WTC11 (cell line): ENCODE data around the gene INPP4B. TPM values are rescaled to one million over a fixed set of nuclear protein-coding genes. Genes with fewer than 3 reads are reported as not detected.

ENCODE experiments used
- ATAC-seq: fragments of 200-7000 bp; cut with Tn5 transposase; 2 replicates; pipeline ENCODE4 v1.10.0; 2021; ENCODE audit warnings: mild to moderate bottlenecking, moderate library complexity
- CTCF ChIA-PET: fragments of 300-600 bp; sonication (Branson Sonifier 250); formaldehyde crosslinking; loops from one replicate; lab custom pipeline; 2021; ENCODE audit warnings: antibody characterized with exemption; lab: Charles Lee
- POLR2A ChIA-PET: fragments of 350-600 bp; sonication (Branson Sonifier 250); formaldehyde crosslinking; loops from one replicate; lab custom pipeline; 2021; ENCODE audit warnings: antibody characterized with exemption; lab: Charles Lee
- DNase-seq: peaks from one replicate; pipeline ENCODE4 v3.0.0; 2021; ENCODE audit warnings: low spot score
- H3K27ac Mint-ChIP-seq: 2 replicates; pipeline ENCODE4 v1.8.0; 2021; ENCODE audit warnings: mixed read lengths
- H3K27me3 Mint-ChIP-seq: 2 replicates; pipeline ENCODE4 v1.8.0; 2021; ENCODE audit warnings: low read depth, mild to moderate bottlenecking, moderate library complexity, mixed read lengths
- H3K36me3 Mint-ChIP-seq: 2 replicates; pipeline ENCODE4 v1.8.0; 2021; ENCODE audit warnings: mixed read lengths
- H3K4me1 Mint-ChIP-seq: 2 replicates; pipeline ENCODE4 v1.8.0; 2022; ENCODE audit warnings: mixed read lengths
- H3K4me3 Mint-ChIP-seq: 2 replicates; pipeline ENCODE4 v1.8.0; 2021; ENCODE audit warnings: mild to moderate bottlenecking, moderate library complexity, mixed read lengths
- H3K9me3 Mint-ChIP-seq: 2 replicates; pipeline ENCODE4 v1.8.0; 2021; ENCODE audit warnings: mixed read lengths
- CREB1 ChIP-seq: sonication (generic); formaldehyde crosslinking; IDR thresholded peaks from 2 replicates; pipeline ENCODE4 v1.8.0; 2023; ENCODE audit warnings: mild to moderate bottlenecking, missing genetic modification reagents
- CTCF ChIP-seq: fragments of 200-600 bp; IDR thresholded peaks from 2 replicates; pipeline ENCODE4 v1.8.0; 2022; ENCODE audit warnings: antibody characterized with exemption
- E2F5 ChIP-seq: sonication (generic); formaldehyde crosslinking; IDR thresholded peaks from 2 replicates; pipeline ENCODE4 v1.8.1; 2022; ENCODE audit warnings: mild to moderate bottlenecking, moderate library complexity, missing genetic modification reagents
- FOXK1 ChIP-seq: sonication (generic); formaldehyde crosslinking; IDR thresholded peaks from 2 replicates; pipeline ENCODE4 v1.8.0; 2022; ENCODE audit warnings: mild to moderate bottlenecking, moderate library complexity, missing genetic modification reagents
- FOXP1 ChIP-seq: sonication (generic); formaldehyde crosslinking; IDR thresholded peaks from 2 replicates; pipeline ENCODE4 v1.8.0; 2022; ENCODE audit warnings: missing genetic modification reagents, mild to moderate bottlenecking, moderate library complexity, borderline replicate concordance
- GRHL2 ChIP-seq: fragments of 250-450 bp; sonication (Bioruptor Pico); IDR thresholded peaks from 2 replicates; pipeline ENCODE4 v1.8.0; 2022; ENCODE audit warnings: mild to moderate bottlenecking, moderate library complexity; ENCODE audit not compliant: insufficient replicate concordance, severe bottlenecking
- HMGA2 ChIP-seq: fragments of 250-450 bp; sonication (Bioruptor Pico); IDR thresholded peaks from 2 replicates; pipeline ENCODE4 v1.4.0; 2021; ENCODE audit warnings: mild to moderate bottlenecking, moderate library complexity
- KAT7 ChIP-seq: sonication (generic); formaldehyde crosslinking; IDR thresholded peaks from 2 replicates; pipeline ENCODE4 v1.8.1; 2023; ENCODE audit warnings: missing genetic modification reagents, mild to moderate bottlenecking, borderline replicate concordance
- NR1H2 ChIP-seq: sonication (generic); formaldehyde crosslinking; IDR thresholded peaks from 2 replicates; pipeline ENCODE4 v1.9.0; 2021; ENCODE audit warnings: mild to moderate bottlenecking, moderate library complexity, missing genetic modification reagents
- PRDM15 ChIP-seq: sonication (generic); formaldehyde crosslinking; IDR thresholded peaks from 2 replicates; pipeline ENCODE4 v1.8.0; 2022; ENCODE audit warnings: missing genetic modification reagents
- PREB ChIP-seq: sonication (generic); formaldehyde crosslinking; IDR thresholded peaks from 2 replicates; pipeline ENCODE4 v1.8.1; 2022; ENCODE audit warnings: mild to moderate bottlenecking, missing genetic modification reagents, moderate library complexity, borderline replicate concordance
- RORB ChIP-seq: fragments of 250-450 bp; sonication (Bioruptor Pico); IDR thresholded peaks from 2 replicates; pipeline ENCODE4 v1.9.0; 2021; ENCODE audit warnings: mild to moderate bottlenecking
- SMAD3 ChIP-seq: sonication (generic); formaldehyde crosslinking; IDR thresholded peaks from 2 replicates; pipeline ENCODE4 v1.8.0; 2022; ENCODE audit warnings: missing genetic modification reagents, mild to moderate bottlenecking, borderline replicate concordance
- SMAD4 ChIP-seq: sonication (generic); formaldehyde crosslinking; IDR thresholded peaks from 2 replicates; pipeline ENCODE4 v1.8.0; 2022; ENCODE audit warnings: mild to moderate bottlenecking, missing genetic modification reagents
- TEAD1 ChIP-seq: sonication (generic); formaldehyde crosslinking; IDR thresholded peaks from 2 replicates; pipeline ENCODE4 v1.8.0; 2022; ENCODE audit warnings: mild to moderate bottlenecking, missing genetic modification reagents
- ZNF138 ChIP-seq: sonication (generic); formaldehyde crosslinking; conservative IDR thresholded peaks from 2 replicates; pipeline ENCODE4 v1.8.1; 2022; ENCODE audit warnings: mild to moderate bottlenecking, moderate library complexity, missing genetic modification reagents
- ZNF219 ChIP-seq: sonication (generic); formaldehyde crosslinking; IDR thresholded peaks from 2 replicates; pipeline ENCODE4 v1.8.0; 2023; ENCODE audit warnings: missing genetic modification reagents, mild to moderate bottlenecking, borderline replicate concordance
- ZNF232 ChIP-seq: sonication (generic); formaldehyde crosslinking; IDR thresholded peaks from 2 replicates; pipeline ENCODE4 v1.8.0; 2022; ENCODE audit warnings: mild to moderate bottlenecking, missing genetic modification reagents
- ZNF263 ChIP-seq: sonication (generic); formaldehyde crosslinking; IDR thresholded peaks from 2 replicates; pipeline ENCODE4 v1.8.1; 2022; ENCODE audit warnings: low read depth, mild to moderate bottlenecking, moderate library complexity, missing genetic modification reagents
- ZNF317 ChIP-seq: sonication (generic); formaldehyde crosslinking; IDR thresholded peaks from 2 replicates; pipeline ENCODE4 v1.8.1; 2023; ENCODE audit warnings: low read depth, mild to moderate bottlenecking, moderate library complexity, missing genetic modification reagents, borderline replicate concordance
- ZNF416 ChIP-seq: fragments of 250-450 bp; sonication (Bioruptor Pico); IDR thresholded peaks from 2 replicates; pipeline ENCODE4 v1.9.0; 2021; ENCODE audit warnings: mild to moderate bottlenecking, inconsistent platforms
- total RNA-seq: library from RNA; stranded (reverse); gene quantifications from 3 replicates; pipeline ENCODE4 v1.2.3, GENCODE V29; 2021
- TF ChIP-seq, protein P1 (sequence below): sonication (generic); formaldehyde crosslinking; IDR thresholded peaks from 2 replicates; pipeline ENCODE4 v1.8.1; 2023; ENCODE audit warnings: mild to moderate bottlenecking, missing genetic modification reagents, borderline replicate concordance
- TF ChIP-seq, protein P2 (sequence below): sonication (generic); formaldehyde crosslinking; IDR thresholded peaks from 2 replicates; pipeline ENCODE4 v1.8.0; 2022; ENCODE audit warnings: mild to moderate bottlenecking, missing genetic modification reagents

INPP4B gene
- total RNA-seq, 1 experiment from 2014 or later: 0.92 TPM

DNA sequence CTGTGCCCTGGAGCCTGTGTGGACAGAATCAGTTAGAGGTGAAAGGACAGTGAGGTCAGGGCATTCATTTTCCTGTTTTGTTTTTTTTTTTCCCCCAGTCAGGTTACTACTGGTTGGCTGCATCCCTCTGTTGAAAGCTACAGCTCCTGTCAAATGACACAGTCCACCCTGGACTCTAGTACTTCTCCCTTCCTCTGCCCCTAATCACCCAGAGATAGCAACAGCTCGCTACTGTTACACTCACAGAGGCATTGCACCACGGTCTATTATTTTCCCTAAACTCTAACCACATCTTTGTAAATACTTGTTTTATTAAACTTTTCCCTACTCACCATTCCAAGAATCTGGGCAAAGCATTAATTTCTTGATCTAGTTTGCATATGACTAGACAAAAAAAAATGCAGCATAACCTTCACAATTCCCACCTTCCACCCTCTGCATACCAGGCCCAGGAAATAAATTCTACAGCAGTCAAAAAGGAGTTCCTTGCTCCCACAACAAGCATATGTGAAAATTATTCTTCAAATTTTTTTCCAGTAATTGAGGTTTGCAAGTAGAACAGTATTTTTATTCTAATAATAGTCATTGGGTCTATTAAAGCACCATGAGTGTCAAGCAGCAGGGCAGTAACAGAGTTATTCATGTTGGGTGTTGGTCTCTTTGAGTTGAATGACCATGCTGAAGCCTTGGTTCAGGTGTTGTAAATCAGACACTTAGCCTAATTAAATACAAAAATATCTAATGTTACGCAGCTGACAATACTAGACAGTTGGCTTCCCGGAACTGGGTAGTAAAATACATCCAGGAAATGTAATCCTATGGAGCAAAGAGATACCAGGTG is 329.2 kb downstream of the INPP4B start:
- Mint-ChIP-seq H3K27ac (no peak overlapping the region), H3K36me3 (no peaks in the 10 kb centered on the region), H3K4me1 (no peaks in the 10 kb centered on the region), H3K4me3 (no peak overlapping the region), H3K27me3 (no peaks in the 10 kb centered on the region), H3K9me3 (no peaks in the 10 kb centered on the region)
- no peak for TF ChIP-seq ZNF416 (CRISPR knock-in tag)
- TF ChIP-seq ZNF263: no peak
- no peak for TF ChIP-seq ZNF317 (CRISPR knock-in tag)
- no peak for TF ChIP-seq ZNF232 (CRISPR knock-in tag)
- TF ChIP-seq RORB (CRISPR knock-in tag): no peak
- no peak for TF ChIP-seq CREB1 (CRISPR knock-in tag)
- TF ChIP-seq TEAD1 (CRISPR knock-in tag): no peak
- no peak for TF ChIP-seq HMGA2 (CRISPR knock-in tag)
- ATAC-seq: no peak
- ChIA-PET POLR2A (no interaction called here), CTCF (no interaction called here)
- DNase-seq: no peak

- Mint-ChIP-seq H3K4me3 (no peak overlapping the region), H3K36me3 (no peaks in the 10 kb centered on the region), H3K27ac (no peak overlapping the region), H3K4me1 (no peaks in the 10 kb centered on the region), H3K27me3 (no peaks in the 10 kb centered on the region), H3K9me3 (no peaks in the 10 kb centered on the region)
- CTCF ChIA-PET: no interaction called here
- DNase-seq (no peak), ATAC-seq (no peak)
- POLR2A ChIA-PET: no interaction called here
- TF ChIP-seq KAT7 (CRISPR knock-in tag) (no peak), SMAD4 (CRISPR knock-in tag) (no peak), FOXP1 (CRISPR knock-in tag) (no peak), PREB (CRISPR knock-in tag) (no peak), PRDM15 (CRISPR knock-in tag) (no peak), CREB1 (CRISPR knock-in tag) (no peak), SMAD3 (CRISPR knock-in tag) (no peak), ZNF416 (CRISPR knock-in tag) (no peak), ZNF138 (CRISPR knock-in tag) (no peak), E2F5 (CRISPR knock-in tag) (no peak), CTCF (no peak), NR1H2 (CRISPR knock-in tag) (no peak), FOXK1 (CRISPR knock-in tag) (no peak), GRHL2 (no peak), ZNF219 (no peak)
- TF ChIP-seq, protein P1, sequence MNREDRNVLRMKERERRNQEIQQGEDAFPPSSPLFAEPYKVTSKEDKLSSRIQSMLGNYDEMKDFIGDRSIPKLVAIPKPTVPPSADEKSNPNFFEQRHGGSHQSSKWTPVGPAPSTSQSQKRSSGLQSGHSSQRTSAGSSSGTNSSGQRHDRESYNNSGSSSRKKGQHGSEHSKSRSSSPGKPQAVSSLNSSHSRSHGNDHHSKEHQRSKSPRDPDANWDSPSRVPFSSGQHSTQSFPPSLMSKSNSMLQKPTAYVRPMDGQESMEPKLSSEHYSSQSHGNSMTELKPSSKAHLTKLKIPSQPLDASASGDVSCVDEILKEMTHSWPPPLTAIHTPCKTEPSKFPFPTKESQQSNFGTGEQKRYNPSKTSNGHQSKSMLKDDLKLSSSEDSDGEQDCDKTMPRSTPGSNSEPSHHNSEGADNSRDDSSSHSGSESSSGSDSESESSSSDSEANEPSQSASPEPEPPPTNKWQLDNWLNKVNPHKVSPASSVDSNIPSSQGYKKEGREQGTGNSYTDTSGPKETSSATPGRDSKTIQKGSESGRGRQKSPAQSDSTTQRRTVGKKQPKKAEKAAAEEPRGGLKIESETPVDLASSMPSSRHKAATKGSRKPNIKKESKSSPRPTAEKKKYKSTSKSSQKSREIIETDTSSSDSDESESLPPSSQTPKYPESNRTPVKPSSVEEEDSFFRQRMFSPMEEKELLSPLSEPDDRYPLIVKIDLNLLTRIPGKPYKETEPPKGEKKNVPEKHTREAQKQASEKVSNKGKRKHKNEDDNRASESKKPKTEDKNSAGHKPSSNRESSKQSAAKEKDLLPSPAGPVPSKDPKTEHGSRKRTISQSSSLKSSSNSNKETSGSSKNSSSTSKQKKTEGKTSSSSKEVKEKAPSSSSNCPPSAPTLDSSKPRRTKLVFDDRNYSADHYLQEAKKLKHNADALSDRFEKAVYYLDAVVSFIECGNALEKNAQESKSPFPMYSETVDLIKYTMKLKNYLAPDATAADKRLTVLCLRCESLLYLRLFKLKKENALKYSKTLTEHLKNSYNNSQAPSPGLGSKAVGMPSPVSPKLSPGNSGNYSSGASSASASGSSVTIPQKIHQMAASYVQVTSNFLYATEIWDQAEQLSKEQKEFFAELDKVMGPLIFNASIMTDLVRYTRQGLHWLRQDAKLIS (CRISPR knock-in tag): no peak
- TF ChIP-seq, protein P2, sequence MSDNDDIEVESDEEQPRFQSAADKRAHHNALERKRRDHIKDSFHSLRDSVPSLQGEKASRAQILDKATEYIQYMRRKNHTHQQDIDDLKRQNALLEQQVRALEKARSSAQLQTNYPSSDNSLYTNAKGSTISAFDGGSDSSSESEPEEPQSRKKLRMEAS (CRISPR knock-in tag): no peak
Measured at GRCh38 chr4:142512161-142512560, 333.9 kb downstream of the INPP4B start.
